Mesodermal cell (in vitro differentiated cells): ENCODE data around the gene NRBF2.

ENCODE experiments used
- H3K27ac ChIP-seq: 2 replicates; pipeline ENCODE4 v1.7.0; 2013; ENCODE audit warnings: mild to moderate bottlenecking, low read depth, low read length, moderate library complexity; ENCODE audit not compliant: severe bottlenecking
- H3K36me3 ChIP-seq: 2 replicates; pipeline ENCODE4 v1.7.1; 2013; ENCODE audit warnings: mild to moderate bottlenecking, low read length, moderate library complexity; ENCODE audit not compliant: control insufficient read depth, insufficient read depth
- H3K4me1 ChIP-seq: one replicate; pipeline ENCODE4 v1.7.1; 2013; ENCODE audit warnings: mild to moderate bottlenecking, low read length; ENCODE audit not compliant: insufficient read depth, control insufficient read depth, poor library complexity, severe bottlenecking
- H3K4me3 ChIP-seq: 2 replicates; pipeline ENCODE4 v1.7.0; 2013; ENCODE audit warnings: low read length, control low read depth, mild to moderate bottlenecking; ENCODE audit not compliant: insufficient read depth, poor library complexity, severe bottlenecking; ENCODE audit errors: extremely low read depth
- H3K9me3 ChIP-seq: 2 replicates; pipeline ENCODE4 v1.7.1; 2013; ENCODE audit warnings: mild to moderate bottlenecking, low read length, moderate library complexity; ENCODE audit not compliant: control insufficient read depth
- WGBS, 2 experiments: methylation state at CpG; one replicate each; pipeline ENCODE4 v1.1.5; 2013; ENCODE audit warnings: missing lambda C conversion rate in 2 of 2; ENCODE audit not compliant: insufficient coverage in 2 of 2; 5-methylcytosine and 5-hydroxymethylcytosine counted together

The NRBF2 gene

GRCh38 chr10:63199716-63200115 lies 66.6 kb downstream of the NRBF2 start:
- no peak overlapping the region for H3K27ac ChIP-seq
- WGBS, 2 experiments = 100% methylated on average over 1 of the region's 2 CpGs
- H3K36me3 ChIP-seq = peaks cover 64% of the 10 kb centered on the region

DNA sequence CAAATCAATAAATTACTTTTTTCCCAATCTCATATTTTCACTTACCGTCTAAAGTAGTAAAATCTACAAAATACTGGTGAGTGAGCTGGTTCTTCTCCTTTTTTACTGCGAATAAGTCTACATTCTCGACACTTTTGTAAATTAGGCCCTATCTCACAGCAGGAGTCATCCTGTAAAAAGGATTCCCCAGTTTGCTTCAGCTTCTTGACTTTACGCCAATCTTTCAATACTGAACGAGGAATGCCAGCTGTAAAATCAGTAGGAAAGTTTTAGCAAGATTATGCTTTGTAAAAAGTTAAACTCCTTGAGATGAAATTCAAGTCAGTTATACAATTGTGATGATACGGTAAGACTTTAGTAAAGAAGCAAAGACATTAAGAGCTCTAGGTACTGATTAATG lies 67.3 kb downstream of the NRBF2 start:
- H3K9me3 ChIP-seq = no peaks in the 10 kb centered on the region
- no peak overlapping the region for H3K27ac ChIP-seq
- no peaks in the 10 kb centered on the region for H3K4me1 ChIP-seq
- WGBS, 2 experiments = 42 to 83% methylated on average over 2 of the region's 6 CpGs
- peaks cover 63% of the 10 kb centered on the region for H3K36me3 ChIP-seq
- no peak overlapping the region for H3K4me3 ChIP-seq

More at GRCh38 chr10:63199716-63200115, 66.6 kb downstream of the NRBF2 start:
- Histone ChIP-seq H3K4me1 (no peaks in the 10 kb centered on the region), H3K4me3 (no peak overlapping the region), H3K9me3 (no peaks in the 10 kb centered on the region)

- no CpG with 5 or more reads among the region's 1 CpG for WGBS, 2 experiments
- no peaks in the 10 kb centered on the region for H3K4me1 ChIP-seq
- H3K4me3 ChIP-seq = no peak overlapping the region
- H3K9me3 ChIP-seq = no peaks in the 10 kb centered on the region
- H3K36me3 ChIP-seq = peaks cover 63% of the 10 kb centered on the region
- H3K27ac ChIP-seq = no peak overlapping the region
Observed at GRCh38 chr10:63201118-63201517, 68.0 kb downstream of the NRBF2 start.
